ENCODE measurements around the gene PRKRA. TPM values are rescaled to one million over a fixed set of nuclear protein-coding genes. Genes with fewer than 3 reads are reported as not detected.

The PRKRA gene
- total and polyA plus RNA-seq, 2 experiments from 2014 or later, result 44.0 to 67.1 TPM

- TF ChIP-seq CTCF (conservative IDR thresholded peaks at IDR 0.05; ENCODE audit: low read depth in 2 of 2), result no peak
These were observed 65.3 kb downstream of the PRKRA start (continued) for GRCh38 chr2:178385595-178386148.

- H3K27me3 ChIP-seq (ENCODE audit: insufficient read depth), result no peaks in the 10 kb centered on the region
- no peak overlapping the region for H3K4me2 ChIP-seq
- H3K9me2 ChIP-seq (ENCODE audit: insufficient read depth), result no peaks in the 10 kb centered on the region
- H3F3A ChIP-seq (replicated peaks; ENCODE audit: low read depth), result no peaks in the 10 kb centered on the region
- no peaks in the 10 kb centered on the region for H4K20me1 ChIP-seq (replicated peaks; ENCODE audit: insufficient read depth)
- no peak overlapping the region for H3K27ac ChIP-seq (ENCODE audit: low read depth)
- Mint-ChIP-seq H3K4me1 (peaks cover 16% of the 10 kb centered on the region; the same call in 2 of the 3 replicates), H3K9me3 (no peaks in the 10 kb centered on the region), H3K27me3 (ENCODE audit: insufficient read depth, low read depth, poor library complexity) (no peaks in the 10 kb centered on the region), H3K4me3 (no peak overlapping the region), H3K36me3 (ENCODE audit: low read depth) (no peaks in the 10 kb centered on the region), H3K27ac (no peak overlapping the region)
- ATAC-seq, result no peak
- TF ChIP-seq NANOG (IDR thresholded peaks at IDR 0.05; ENCODE audit: borderline replicate concordance) (no peak), REST (IDR thresholded peaks at IDR 0.05; ENCODE audit: unreplicated experiment) (no peak), EZH2phosphoT487 (IDR thresholded peaks at IDR 0.05; ENCODE audit: unreplicated experiment) (no peak), ETS1 (IDR thresholded peaks at IDR 0.05) (no peak), ZNF331 (CRISPR knock-in tag; IDR thresholded peaks at IDR 0.05; ENCODE audit: low read depth) (no peak), ZNF462 (CRISPR knock-in tag; IDR thresholded peaks at IDR 0.05) (no peak), JUNB (IDR thresholded peaks at IDR 0.05; ENCODE audit: unreplicated experiment) (no peak), POLR2AphosphoS5 (IDR thresholded peaks at IDR 0.05; ENCODE audit: low read depth) (no peak)
- H3K79me2 ChIP-seq (replicated peaks; ENCODE audit: insufficient read depth), result no peaks in the 10 kb centered on the region
- H2AFZ ChIP-seq, result no peak overlapping the region
- peaks cover 10% of the 10 kb centered on the region; the same call in 1 of the 2 replicates for H3K4me1 ChIP-seq (ENCODE audit: insufficient read depth)
- no peak for DNase-seq (ENCODE audit: low spot score)
- H3K36me3 ChIP-seq (ENCODE audit: insufficient read depth), result no peaks in the 10 kb centered on the region
- no peak overlapping the region for H3K4me3 ChIP-seq
These were observed 67.3 kb downstream of the PRKRA start for GRCh38 chr2:178383718-178384117.

Data from GM23338 (cell line).